HG03469 (cell line): ENCODE measurements around the gene DAAM2.

Experiments
- ATAC-seq: cut with Tn5 transposase; IDR thresholded peaks from one replicate; pipeline ENCODE4 v1.9.1; 2021; ENCODE audit warnings: mild to moderate bottlenecking, moderate library complexity, moderate number of reproducible peaks; ENCODE audit not compliant: unreplicated experiment

The DAAM2 gene

DNA sequence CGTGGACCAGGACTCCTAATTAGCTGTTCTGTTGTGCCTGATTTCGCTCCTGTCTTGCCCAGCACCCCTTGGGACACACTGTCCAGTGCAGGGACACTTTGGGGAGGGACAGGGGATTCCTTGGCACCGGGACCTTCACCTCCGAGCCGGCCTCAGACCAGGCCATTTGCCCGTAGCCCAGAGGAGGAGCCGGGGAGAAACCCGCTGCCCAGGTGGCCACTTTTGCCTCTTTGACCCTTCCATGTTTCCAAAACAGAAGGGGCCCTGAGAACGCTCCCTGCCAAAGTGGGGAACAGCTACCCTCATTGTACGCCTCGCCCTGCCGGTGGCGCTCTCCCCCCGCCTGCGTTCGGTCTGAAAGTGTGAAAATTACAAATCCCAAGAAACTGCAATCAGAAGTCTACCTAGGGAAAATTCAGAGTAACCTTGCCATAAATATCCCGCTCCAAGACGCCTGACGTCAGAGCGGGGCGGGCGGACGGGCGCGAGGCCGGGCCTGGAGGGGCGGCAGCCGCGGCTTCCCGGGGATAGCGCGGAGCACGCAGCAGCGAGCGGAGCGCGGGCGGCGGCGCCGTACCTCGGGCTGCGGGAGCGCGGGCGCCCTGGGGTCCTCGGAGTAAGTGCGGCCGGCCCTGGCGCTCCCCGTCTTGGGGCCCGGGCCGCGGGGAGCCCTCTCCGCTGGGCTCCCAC is at the start of gene DAAM2:
Gene DAAM2 (plus strand): TSS at position 527 of the 690 bp plus-strand sequence. CDS start 63,927 bp downstream, outside the sequence.
- no peak for ATAC-seq

- no peak for ATAC-seq
These were observed 45.4 kb upstream of the DAAM2 start for GRCh38 chr6:39746795-39747194.

- no peak for ATAC-seq
These were observed 39.1 kb upstream of the DAAM2 start for GRCh38 chr6:39752835-39753724.

DNA sequence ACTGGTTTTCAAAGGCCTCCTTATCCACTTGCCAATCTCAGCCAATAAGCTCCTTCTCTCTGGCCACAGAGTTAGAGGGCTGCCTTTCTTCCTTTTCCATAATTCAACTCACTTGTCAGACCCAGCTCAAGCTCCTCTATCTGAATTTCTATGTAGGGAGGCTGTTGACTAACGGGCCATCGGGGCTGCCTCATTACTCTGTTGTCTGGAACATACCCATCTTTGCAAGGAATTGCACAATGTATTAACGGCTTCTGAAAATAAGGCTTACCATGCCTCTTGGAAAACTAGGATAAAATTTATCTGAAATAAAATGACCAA is 38.5 kb upstream of the DAAM2 start:
- ATAC-seq, result no peak

GRCh38 chr6:39754514-39755115 is 37.6 kb upstream of the DAAM2 start:
- ATAC-seq, result no peak

- no peak for ATAC-seq
These were observed 36.9 kb upstream of the DAAM2 start for GRCh38 chr6:39755231-39755630.

DNA sequence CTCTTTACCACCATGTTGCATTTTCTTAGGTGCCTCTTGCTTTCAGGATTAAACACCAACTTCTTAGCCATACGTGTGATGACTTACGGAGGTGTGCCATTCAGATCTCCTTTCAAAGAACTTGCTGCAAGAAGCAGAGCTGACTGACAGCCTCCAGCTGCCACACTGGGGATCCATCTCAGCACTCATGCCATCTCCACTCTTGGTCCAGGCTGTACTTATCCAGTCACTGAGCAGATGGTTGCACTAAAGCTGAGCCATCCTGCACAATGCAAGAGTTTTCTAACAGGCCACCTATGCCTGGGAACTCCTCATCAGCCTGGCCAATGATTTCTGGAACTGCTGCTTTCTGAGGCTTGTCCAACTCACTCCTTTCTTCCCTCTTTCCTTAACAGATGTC is 35.6 kb upstream of the DAAM2 start:
- no peak for ATAC-seq

GRCh38 chr6:39758905-39759605 is 33.1 kb upstream of the DAAM2 start:
- ATAC-seq, result no peak

DNA sequence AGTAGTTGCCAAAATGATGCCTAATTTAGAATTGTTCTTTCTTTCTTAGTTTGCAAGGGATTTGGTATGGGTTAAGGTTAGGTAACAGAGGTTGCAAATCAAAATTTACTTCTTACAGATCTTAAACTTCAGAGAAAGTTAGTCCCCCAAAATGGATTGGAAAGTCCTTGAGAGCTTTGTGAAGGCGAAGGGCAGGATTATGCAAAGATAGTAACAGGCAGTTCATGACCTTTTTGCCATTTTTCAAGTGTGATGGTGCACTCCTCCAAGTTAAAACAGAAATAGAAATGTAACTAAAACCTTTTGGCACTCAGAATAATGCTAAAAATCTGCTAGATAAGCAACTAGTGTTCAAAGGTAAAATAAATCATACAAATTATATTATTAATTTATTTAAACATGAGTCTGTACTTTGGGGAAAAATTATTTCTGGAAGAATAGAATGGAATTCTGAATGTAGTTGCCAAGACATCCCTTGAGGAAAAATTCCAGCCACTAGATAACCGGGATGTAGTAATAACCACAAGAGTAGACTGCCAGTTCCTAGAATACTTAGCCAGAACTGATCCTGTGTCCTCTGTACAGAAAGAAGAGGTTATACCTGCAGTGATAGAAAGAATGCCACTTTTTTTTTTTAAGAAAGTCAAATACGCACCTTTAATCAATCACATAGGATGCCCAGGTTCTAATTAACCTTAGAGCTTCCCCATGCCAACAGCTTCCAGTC is 31.8 kb upstream of the DAAM2 start:
- no peak for ATAC-seq

DNA sequence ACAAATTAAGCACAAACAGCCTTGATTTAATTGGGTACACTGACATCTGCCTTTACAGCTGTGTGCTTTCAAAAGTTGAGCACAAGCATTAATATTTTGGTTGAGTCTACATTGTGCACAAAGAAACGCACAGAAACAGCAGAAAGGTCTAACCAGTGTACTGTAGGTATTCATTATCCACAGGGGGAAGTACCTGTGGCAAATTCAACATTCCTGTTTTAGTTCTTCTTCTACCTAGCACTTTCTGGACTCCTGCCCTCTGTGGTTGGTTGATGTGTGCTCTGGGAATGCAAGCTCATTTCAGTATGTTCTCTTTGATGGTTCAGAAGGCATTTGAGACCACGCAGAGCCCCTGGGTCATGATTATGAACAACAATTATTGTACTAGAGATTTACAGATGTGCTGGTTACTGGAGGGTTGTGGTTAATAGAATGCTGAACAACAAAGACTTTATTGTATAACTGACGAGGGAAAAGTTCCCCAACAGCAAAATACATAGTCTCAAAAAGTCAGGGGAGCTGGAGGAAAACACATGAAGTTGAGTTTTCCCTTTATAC is 26.6 kb upstream of the DAAM2 start:
- ATAC-seq, result no peak

DNA sequence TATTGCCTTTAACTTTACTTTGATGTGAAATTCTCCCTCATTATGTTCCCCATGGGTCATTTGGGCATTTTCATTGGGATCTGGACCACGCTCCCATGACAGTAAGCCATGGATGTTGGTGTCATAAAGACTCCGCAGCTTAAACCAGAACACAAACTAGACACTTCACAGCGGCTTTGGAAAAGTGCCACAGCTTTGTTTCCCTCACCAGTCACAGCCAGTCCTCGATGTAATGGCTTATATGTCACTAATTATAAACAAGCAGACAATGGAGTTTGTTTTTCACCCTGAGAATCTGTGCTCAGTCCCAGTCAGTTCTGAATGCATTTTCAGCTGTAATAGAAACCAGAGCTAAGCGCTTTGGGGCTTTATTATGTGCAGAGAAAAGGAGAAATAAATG is 23.2 kb upstream of the DAAM2 start:
- ATAC-seq, result no peak

GRCh38 chr6:39770446-39770845 is 21.7 kb upstream of the DAAM2 start:
- ATAC-seq, result no peak

- no peak for ATAC-seq
These were observed 19.5 kb upstream of the DAAM2 start for GRCh38 chr6:39772559-39773273.

GRCh38 chr6:39773782-39774181 is 18.4 kb upstream of the DAAM2 start:
- ATAC-seq, result no peak

GRCh38 chr6:39776581-39776980 is 15.6 kb upstream of the DAAM2 start:
- no peak for ATAC-seq

GRCh38 chr6:39777218-39777617 is 15.0 kb upstream of the DAAM2 start:
- ATAC-seq, result no peak

- ATAC-seq, result no peak
These were observed 14.5 kb upstream of the DAAM2 start for GRCh38 chr6:39777661-39778060.

- no peak for ATAC-seq
These were observed 13.5 kb upstream of the DAAM2 start for GRCh38 chr6:39778581-39779255.

- no peak for ATAC-seq
These were observed 6.9 kb upstream of the DAAM2 start for GRCh38 chr6:39785281-39785680.
